Gastrocnemius medialis (tissue), 4 donors: ENCODE results near the gene TMEM87B. TPM values are rescaled to one million over a fixed set of nuclear protein-coding genes. Genes with fewer than 3 reads are reported as not detected.
A peak's percentile ranks its signal among the peaks of the same experiment; 100 is the strongest.
"Not testable (repeated sequence)": the region's sequence is repeated elsewhere in the genome, so short reads cannot be mapped to it uniquely, and the experiment has no call there.

ENCODE experiments used
- ATAC-seq, 2 donors: fragments of 150-250 bp; one replicate each; pipeline ENCODE4 v1.9.1; 2016
- DNase-seq, 2 donors: peaks; one replicate each; pipeline ENCODE4 v3.0.0-alpha.2; 2019
- H3K27ac ChIP-seq, 4 donors: fragments of 200-600 bp; sonication (generic); 1 replicate in 1 of 4; 2 replicates in 3 of 4; pipeline ENCODE4 v1.5.1; 2016 to 2018; ENCODE audit warnings: mild to moderate bottlenecking in 2 of 4, moderate library complexity in 1 of 4
- H3K27me3 ChIP-seq, 3 donors: fragments of 200-600 bp; sonication (generic) in 2 of 3; 1 replicate in 1 of 3; 2 replicates in 2 of 3; pipeline versions ENCODE4 v1.5.1 to v1.6.0; 2016 to 2019; ENCODE audit warnings: mild to moderate bottlenecking in 1 of 3, moderate library complexity in 1 of 3
- H3K36me3 ChIP-seq, 2 donors: fragments of 200-600 bp; sonication (generic) in 1 of 2; one replicate each; pipeline ENCODE4 v1.5.1; 2017 to 2018
- H3K4me1 ChIP-seq, 2 donors: fragments of 200-600 bp; sonication (generic) in 1 of 2; one replicate each; pipeline ENCODE4 v1.5.1; 2016 to 2017; ENCODE audit warnings: mild to moderate bottlenecking in 2 of 2
- H3K4me3 ChIP-seq, 4 donors: fragments of 200-600 bp; sonication (generic) in 3 of 4; 1 replicate in 1 of 4; 2 replicates in 3 of 4; pipeline ENCODE4 v1.5.1; 2016 to 2019; ENCODE audit warnings: mild to moderate bottlenecking in 2 of 4
- H3K9me3 ChIP-seq, 3 donors: fragments of 200-600 bp; sonication (generic) in 2 of 3; 1 replicate in 1 of 3; 2 replicates in 2 of 3; pipeline ENCODE4 v1.5.1; 2016 to 2019
- CTCF ChIP-seq, 5 experiments: fragments of 450-650 bp in 3 of 5; fragments of 200-600 bp in 2 of 5; sonication (generic) in 2 of 5; IDR thresholded peaks in 4 of 5; conservative IDR thresholded peaks in 1 of 5; 1 replicate in 4 of 5; 2 replicates in 1 of 5; pipeline ENCODE4 v1.5.1; 2016 to 2019; ENCODE audit warnings: antibody characterized with exemption in 5 of 5, mild to moderate bottlenecking in 3 of 5, moderate library complexity in 3 of 5
- POLR2A ChIP-seq, 2 donors: fragments of 450-650 bp; IDR thresholded peaks; one replicate each; pipeline ENCODE4 v1.6.1; 2017; ENCODE audit warnings: antibody characterized with exemption in 2 of 2, mild to moderate bottlenecking in 2 of 2, moderate library complexity in 2 of 2
- in situ Hi-C, 4 donors: fragments of 200-750 bp; cut with MboI; loops; one replicate each; pipeline versions ENCODE4 v1.15.0 to v1.8.0; 2017; ENCODE audit warnings: low sequenced_read_pairs in 4 of 4
- intact Hi-C: fragments of 100-400 bp; cut with DNase I; formaldehyde crosslinking; loops from one replicate; pipeline ENCODE4 v1.15.1; 2023; ENCODE audit warnings: low total_unique reads
- total RNA-seq, 4 donors: library from RNA; depleted of rRNA; stranded (reverse); fragments of >200 nt; gene quantifications; one replicate each; pipeline versions ENCODE4 v1.1.0 to v1.2.3, GENCODE V29; 2016

Gene TMEM87B
- total RNA-seq, 4 donors from 2014 or later = 2.6 to 5.0 (median 3.1) TPM

GRCh38 chr2:112136096-112136495 is 81.0 kb downstream of the TMEM87B start:
- in situ Hi-C loops = no loop called here

GRCh38 chr2:112137516-112138158 is 82.6 kb downstream of the TMEM87B start:
- Histone ChIP-seq H3K27ac (peak overlapping the region in 1 of 4 donors; percentile 38), H3K4me1 (peaks cover 0 to 4% of the 10 kb centered on the region in 2 donors), H3K27me3 (peaks cover 0 to 16% (median 0%) of the 10 kb centered on the region in 3 donors), H3K36me3 (no peaks in the 10 kb centered on the region), H3K4me3 (peak overlapping the region; percentile 46 to 61 (median 51)), H3K9me3 (no peaks in the 10 kb centered on the region)
- intact Hi-C loops (no loop called here), in situ Hi-C loops (no loop called here)
- no peak for DNase-seq
- peak; percentile 23 to 33 for ATAC-seq
- TF ChIP-seq CTCF (IDR thresholded peaks at IDR 0.05 in 4 of 5, conservative IDR thresholded peaks at IDR 0.05 in 1 of 5) (no peak), POLR2A (IDR thresholded peaks at IDR 0.05) (no peak)

More at GRCh38 chr2:112136096-112136495, 81.0 kb downstream of the TMEM87B start:
- ATAC-seq (no peak), DNase-seq (no peak)
- H3K36me3 ChIP-seq = no peaks in the 10 kb centered on the region
- peaks cover 0 to 4% of the 10 kb centered on the region in 2 donors for H3K4me1 ChIP-seq
- no peak overlapping the region for H3K4me3 ChIP-seq
- TF ChIP-seq CTCF (IDR thresholded peaks at IDR 0.05 in 4 of 5, conservative IDR thresholded peaks at IDR 0.05 in 1 of 5) = no peak
- no peak for TF ChIP-seq POLR2A (IDR thresholded peaks at IDR 0.05)
- peaks cover 0 to 16% (median 0%) of the 10 kb centered on the region in 3 donors for H3K27me3 ChIP-seq
- intact Hi-C loops = no loop called here
- no peak overlapping the region for H3K27ac ChIP-seq
- no peaks in the 10 kb centered on the region for H3K9me3 ChIP-seq

- DNase-seq = no peak
- peaks cover 0 to 16% (median 0%) of the 10 kb centered on the region in 3 donors for H3K27me3 ChIP-seq
- no peaks in the 10 kb centered on the region for H3K9me3 ChIP-seq
- intact Hi-C loops (no loop called here), in situ Hi-C loops (no loop called here)
- no peaks in the 10 kb centered on the region for H3K36me3 ChIP-seq
- peaks cover 0 to 4% of the 10 kb centered on the region in 2 donors for H3K4me1 ChIP-seq
- ATAC-seq = peak in 1 of 2 donors; percentile 33
- H3K27ac ChIP-seq = peak within 1 kb of the TSS in 1 of 4 donors; percentile 38
- TF ChIP-seq POLR2A (IDR thresholded peaks at IDR 0.05) (no peak), CTCF (IDR thresholded peaks at IDR 0.05 in 4 of 5, conservative IDR thresholded peaks at IDR 0.05 in 1 of 5) (no peak)
- peak within 1 kb of the TSS; percentile 46 to 61 (median 51) for H3K4me3 ChIP-seq
Measured at GRCh38 chr2:112138159-112139032, 83.3 kb downstream of the TMEM87B start, which contains the start of gene FBLN7. TSS of gene FBLN7 (plus strand) at chr2:112138385. CDS start at chr2:112138656, 271 bp downstream.

- ATAC-seq, H3K4me1 ChIP-seq, intact Hi-C loops, DNase-seq, H3K36me3 ChIP-seq, H3K9me3 ChIP-seq, in situ Hi-C loops: not testable (repeated sequence)
- Histone ChIP-seq H3K27me3 (peaks cover 0 to 16% (median 0%) of the 10 kb centered on the region in 3 donors), H3K27ac (peak overlapping the region in 1 of 4 donors; percentile 38), H3K4me3 (peak overlapping the region in 3 of 4 donors; percentile 46 to 52 (median 50))
Measured at GRCh38 chr2:112139033-112139614, 84.1 kb downstream of the TMEM87B start.

GRCh38 chr2:112139661-112140204 is 84.7 kb downstream of the TMEM87B start:
- intact Hi-C loops, in situ Hi-C loops, H3K4me1 ChIP-seq, ATAC-seq, H3K9me3 ChIP-seq, H3K36me3 ChIP-seq, DNase-seq: not testable (repeated sequence)
- peak overlapping the region in 2 of 4 donors; percentile 56 to 71 for H3K27ac ChIP-seq
- H3K4me3 ChIP-seq = peak overlapping the region; percentile 19 to 50 (median 34)
- peaks cover 0 to 16% (median 0%) of the 10 kb centered on the region in 3 donors for H3K27me3 ChIP-seq
